Vagina (tissue), 2 donors: ENCODE results near the gene FAM8A1. TPM values are rescaled to one million over a fixed set of nuclear protein-coding genes. Genes with fewer than 3 reads are reported as not detected.

Source experiments
- DNase-seq, 2 donors: peaks; one replicate each; pipeline ENCODE4 v3.0.0-alpha.2; 2017; ENCODE audit errors: extremely low spot score in 2 of 2
- H3K27ac ChIP-seq: fragments of 200-600 bp; sonication (generic); one replicate; pipeline ENCODE4 v1.5.1; 2019
- H3K27me3 ChIP-seq: fragments of 200-600 bp; sonication (generic); one replicate; pipeline ENCODE4 v1.5.1; 2019
- H3K36me3 ChIP-seq, 2 donors: fragments of 200-600 bp; sonication (generic); one replicate each; pipeline ENCODE4 v1.5.1; 2017 to 2019
- H3K4me1 ChIP-seq: fragments of 200-600 bp; sonication (generic); one replicate; pipeline ENCODE4 v1.5.1; 2019
- H3K4me3 ChIP-seq, 2 donors: fragments of 200-600 bp; sonication (generic); 1 replicate in 1 of 2; 2 replicates in 1 of 2; pipeline ENCODE4 v1.5.1; 2016 to 2019
- H3K9me3 ChIP-seq: fragments of 200-600 bp; sonication (generic); one replicate; pipeline ENCODE4 v1.5.1; 2019
- POLR2A ChIP-seq, 2 donors: fragments of 450-650 bp; IDR thresholded peaks; one replicate each; pipeline ENCODE4 v1.6.1; 2017; ENCODE audit warnings: antibody characterized with exemption in 2 of 2, mild to moderate bottlenecking in 2 of 2, moderate library complexity in 2 of 2
- POLR2AphosphoS5 ChIP-seq, 2 donors: sonication (generic); formaldehyde crosslinking; IDR thresholded peaks; one replicate each; pipeline ENCODE4 v1.9.0; 2017; ENCODE audit warnings: antibody characterized with exemption in 2 of 2, mild to moderate bottlenecking in 2 of 2, low read depth in 1 of 2; ENCODE audit not compliant: insufficient read depth in 1 of 2
- intact Hi-C: fragments of 100-400 bp; cut with DNase I; formaldehyde crosslinking; loops from one replicate; pipeline ENCODE4 v1.15.1; 2023
- total RNA-seq: library from RNA; depleted of rRNA; stranded (reverse); fragments of >200 nt; gene quantifications from one replicate; pipeline ENCODE4 v1.2.3, GENCODE V29; 2016
- TF ChIP-seq, protein P1 (sequence below), 3 experiments: fragments of 450-650 bp in 2 of 3; fragments of 200-600 bp in 1 of 3; sonication (generic) in 1 of 3; IDR thresholded peaks; one replicate each; pipeline ENCODE4 v1.5.1; 2017 to 2019; ENCODE audit warnings: antibody characterized with exemption in 3 of 3, mild to moderate bottlenecking in 2 of 3, moderate library complexity in 2 of 3

FAM8A1 gene
- total RNA-seq, 1 donor from 2014 or later, result 28.7 TPM

DNA sequence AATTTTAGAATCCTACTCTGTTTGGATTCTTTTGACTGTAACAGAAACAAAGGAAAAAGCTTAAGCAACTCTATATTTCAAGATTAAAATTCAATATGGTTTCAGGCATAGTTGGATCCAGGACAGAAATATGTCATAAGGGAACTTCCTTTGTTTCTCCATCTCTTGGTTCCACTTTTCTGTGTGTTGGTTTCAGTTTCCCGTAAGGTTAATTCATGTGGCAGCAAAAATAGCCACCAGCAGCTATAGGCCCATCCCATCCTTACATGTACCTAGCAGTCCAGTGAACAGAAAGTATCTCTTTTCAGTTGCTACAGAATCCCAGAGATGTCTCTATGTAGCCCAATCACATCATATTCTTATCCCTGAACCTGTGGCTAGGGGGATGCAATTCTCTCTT lies 8.8 kb upstream of the FAM8A1 start:
- Histone ChIP-seq H3K4me1 (no peaks in the 10 kb centered on the region), H3K27me3 (no peaks in the 10 kb centered on the region), H3K36me3 (no peaks in the 10 kb centered on the region), H3K9me3 (no peaks in the 10 kb centered on the region), H3K4me3 (no peak overlapping the region), H3K27ac (no peak overlapping the region)
- DNase-seq, result no peak
- intact Hi-C loops, result loop anchor here (10.0 kb wide), 1 partner anchor 214 kb away; no protein-coding TSS in a partner anchor
- no peak for TF ChIP-seq POLR2AphosphoS5 (IDR thresholded peaks at IDR 0.05; ENCODE audit: insufficient read depth in 1 of 2, low read depth in 1 of 2)
- TF ChIP-seq, protein P1, sequence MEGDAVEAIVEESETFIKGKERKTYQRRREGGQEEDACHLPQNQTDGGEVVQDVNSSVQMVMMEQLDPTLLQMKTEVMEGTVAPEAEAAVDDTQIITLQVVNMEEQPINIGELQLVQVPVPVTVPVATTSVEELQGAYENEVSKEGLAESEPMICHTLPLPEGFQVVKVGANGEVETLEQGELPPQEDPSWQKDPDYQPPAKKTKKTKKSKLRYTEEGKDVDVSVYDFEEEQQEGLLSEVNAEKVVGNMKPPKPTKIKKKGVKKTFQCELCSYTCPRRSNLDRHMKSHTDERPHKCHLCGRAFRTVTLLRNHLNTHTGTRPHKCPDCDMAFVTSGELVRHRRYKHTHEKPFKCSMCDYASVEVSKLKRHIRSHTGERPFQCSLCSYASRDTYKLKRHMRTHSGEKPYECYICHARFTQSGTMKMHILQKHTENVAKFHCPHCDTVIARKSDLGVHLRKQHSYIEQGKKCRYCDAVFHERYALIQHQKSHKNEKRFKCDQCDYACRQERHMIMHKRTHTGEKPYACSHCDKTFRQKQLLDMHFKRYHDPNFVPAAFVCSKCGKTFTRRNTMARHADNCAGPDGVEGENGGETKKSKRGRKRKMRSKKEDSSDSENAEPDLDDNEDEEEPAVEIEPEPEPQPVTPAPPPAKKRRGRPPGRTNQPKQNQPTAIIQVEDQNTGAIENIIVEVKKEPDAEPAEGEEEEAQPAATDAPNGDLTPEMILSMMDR (IDR thresholded peaks at IDR 0.05), result no peak
- no peak for TF ChIP-seq POLR2A (IDR thresholded peaks at IDR 0.05)

DNA sequence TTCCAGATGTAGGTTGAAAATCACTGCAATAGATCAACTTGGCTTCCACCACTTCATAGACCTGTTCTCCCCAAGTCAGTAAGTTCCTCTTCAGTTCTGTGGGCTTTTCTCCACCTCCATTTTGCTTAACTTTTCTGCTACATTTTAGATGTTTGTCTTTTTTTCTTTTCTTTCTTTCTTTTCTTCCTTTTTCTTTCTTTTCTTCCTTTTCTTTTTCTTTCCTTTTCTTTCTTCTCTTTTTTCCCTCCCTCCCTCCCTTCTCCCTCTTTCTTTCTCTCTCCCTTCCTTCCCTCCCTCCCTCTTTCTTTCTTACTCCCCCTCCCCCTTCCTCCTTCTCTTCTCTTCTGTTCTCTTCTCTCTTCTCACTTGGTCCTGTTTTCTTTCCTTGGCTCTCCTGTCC lies 6.9 kb upstream of the FAM8A1 start:
- no peak for DNase-seq
- Histone ChIP-seq H3K27ac (no peak overlapping the region), H3K4me1 (no peaks in the 10 kb centered on the region), H3K27me3 (no peaks in the 10 kb centered on the region), H3K36me3 (no peaks in the 10 kb centered on the region), H3K9me3 (no peaks in the 10 kb centered on the region), H3K4me3 (no peak overlapping the region)
- intact Hi-C loops, result loop anchor here (10.0 kb wide), 1 partner anchor 212 kb away; no protein-coding TSS in a partner anchor
- TF ChIP-seq, protein P1 (IDR thresholded peaks at IDR 0.05), result no peak
- no peak for TF ChIP-seq POLR2AphosphoS5 (IDR thresholded peaks at IDR 0.05; ENCODE audit: insufficient read depth in 1 of 2, low read depth in 1 of 2)
- TF ChIP-seq POLR2A (IDR thresholded peaks at IDR 0.05), result no peak

DNA sequence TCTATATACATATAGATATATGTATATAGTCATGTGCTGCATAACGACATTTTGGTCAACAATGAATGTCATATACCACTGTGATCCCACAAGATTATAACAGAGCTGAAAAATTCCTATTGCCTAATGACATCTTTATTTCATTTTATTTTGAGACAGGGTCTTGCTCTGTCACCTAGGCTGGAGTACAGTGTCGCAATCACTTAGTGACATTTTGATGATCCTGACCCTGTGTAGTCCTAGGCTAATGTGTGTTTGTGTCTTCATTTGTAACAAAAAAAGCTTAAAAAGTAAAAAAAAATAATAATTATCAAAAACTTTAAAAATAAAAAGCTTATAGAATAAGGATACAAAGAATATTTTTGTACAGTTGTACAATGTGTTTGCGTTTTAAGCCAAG lies 4.0 kb upstream of the FAM8A1 start:
- Histone ChIP-seq H3K27ac (no peak overlapping the region), H3K9me3 (no peaks in the 10 kb centered on the region), H3K4me1 (peaks cover 10% of the 10 kb centered on the region), H3K27me3 (no peaks in the 10 kb centered on the region), H3K4me3 (no peak overlapping the region), H3K36me3 (no peaks in the 10 kb centered on the region)
- no peak for DNase-seq
- TF ChIP-seq, protein P1 (IDR thresholded peaks at IDR 0.05), result no peak
- no peak for TF ChIP-seq POLR2AphosphoS5 (IDR thresholded peaks at IDR 0.05; ENCODE audit: insufficient read depth in 1 of 2, low read depth in 1 of 2)
- intact Hi-C loops, result loop anchor here (10.0 kb wide), 1 partner anchor 209 kb away; no protein-coding TSS in a partner anchor

DNA sequence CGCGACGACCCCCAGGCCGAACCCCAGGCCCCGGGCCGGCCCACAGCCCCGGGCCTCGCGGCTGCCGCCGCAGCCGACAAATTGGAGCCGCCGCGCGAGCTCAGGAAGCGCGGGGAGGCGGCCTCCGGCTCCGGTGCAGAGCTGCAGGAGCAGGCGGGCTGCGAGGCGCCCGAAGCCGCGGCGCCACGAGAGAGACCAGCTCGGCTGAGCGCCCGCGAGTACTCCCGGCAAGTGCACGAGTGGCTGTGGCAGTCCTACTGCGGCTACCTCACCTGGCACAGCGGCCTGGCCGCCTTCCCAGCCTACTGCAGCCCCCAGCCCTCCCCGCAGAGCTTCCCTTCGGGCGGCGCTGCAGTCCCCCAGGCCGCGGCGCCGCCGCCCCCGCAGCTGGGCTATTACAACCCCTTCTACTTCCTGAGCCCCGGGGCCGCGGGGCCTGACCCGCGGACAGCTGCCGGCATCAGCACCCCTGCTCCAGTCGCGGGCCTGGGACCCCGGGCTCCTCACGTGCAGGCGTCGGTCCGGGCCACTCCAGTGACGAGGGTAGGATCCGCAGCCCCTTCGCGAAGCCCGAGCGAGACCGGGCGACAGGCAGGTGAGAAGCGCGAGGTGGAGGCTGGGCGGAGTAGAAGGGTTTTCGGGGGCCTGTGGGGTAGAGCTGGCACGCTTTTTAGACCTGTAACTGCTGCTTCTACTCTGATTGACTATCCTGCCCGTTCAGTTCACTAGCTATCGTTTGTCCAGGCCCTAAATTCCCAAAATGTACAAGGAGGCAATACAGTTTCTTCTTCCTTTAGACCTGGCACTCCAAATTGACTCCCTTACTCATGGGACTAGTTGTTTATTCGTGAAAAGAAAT lies 654 bp downstream of the FAM8A1 start:
- intact Hi-C loops, result loop anchor here (5.0 kb wide), 1 partner anchor 107 kb away; the partner anchor contains the start of gene NUP153
- Histone ChIP-seq H3K4me3 (peak overlapping the region; percentile 81 to 94), H3K9me3 (no peaks in the 10 kb centered on the region), H3K27ac (peak overlapping the region; percentile 98), H3K27me3 (no peaks in the 10 kb centered on the region), H3K4me1 (peaks cover 35% of the 10 kb centered on the region), H3K36me3 (peaks cover 0 to 10% of the 10 kb centered on the region in 2 donors)
- TF ChIP-seq POLR2A (IDR thresholded peaks at IDR 0.05) (no peak), POLR2AphosphoS5 (IDR thresholded peaks at IDR 0.05; ENCODE audit: insufficient read depth in 1 of 2, low read depth in 1 of 2) (no peak)
- TF ChIP-seq, protein P1 (IDR thresholded peaks at IDR 0.05), result no peak
- no peak for DNase-seq

DNA sequence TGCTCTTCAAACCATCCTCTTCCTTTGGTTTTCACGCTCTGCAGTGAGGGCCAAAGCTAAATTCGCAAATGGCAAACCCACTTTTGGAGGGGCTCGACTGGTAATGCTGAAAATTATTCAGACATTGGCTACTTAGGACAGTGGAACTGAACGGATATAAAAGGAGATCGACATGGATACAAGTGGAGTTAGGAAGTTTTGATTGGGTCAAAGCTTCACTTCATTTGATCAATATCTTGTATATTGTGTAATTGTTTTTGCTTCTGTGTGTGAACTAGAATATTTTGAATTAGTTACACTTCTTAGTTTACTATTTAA lies 1.2 kb downstream of the FAM8A1 start:
- H3K36me3 ChIP-seq, result peaks cover 0 to 15% of the 10 kb centered on the region in 2 donors
- peaks cover 35% of the 10 kb centered on the region for H3K4me1 ChIP-seq
- TF ChIP-seq POLR2AphosphoS5 (IDR thresholded peaks at IDR 0.05; ENCODE audit: insufficient read depth in 1 of 2, low read depth in 1 of 2), result no peak
- TF ChIP-seq, protein P1 (IDR thresholded peaks at IDR 0.05), result no peak
- TF ChIP-seq POLR2A (IDR thresholded peaks at IDR 0.05), result no peak
- DNase-seq, result no peak
- H3K4me3 ChIP-seq, result peak overlapping the region; percentile 81 to 94
- no peaks in the 10 kb centered on the region for H3K27me3 ChIP-seq
- intact Hi-C loops, result loop anchor here (5.0 kb wide), 1 partner anchor 106 kb away; the partner anchor contains the start of gene NUP153
- H3K9me3 ChIP-seq, result no peaks in the 10 kb centered on the region
- peak overlapping the region; percentile 98 for H3K27ac ChIP-seq
